Activated CD8-positive, alpha-beta memory T cell treated with anti-CD3 and anti-CD28 coated beads, Interleukin-2, amount 10 ng/mL, durations not matched to agents 7 days and 5 days (primary cell): ENCODE data around the gene ZNF155. TPM values are rescaled to one million over a fixed set of nuclear protein-coding genes. Genes with fewer than 3 reads are reported as not detected.

ENCODE experiments used
- ATAC-seq: fragments of 150-1000 bp; cut with Tn5 transposase; one replicate; pipeline ENCODE4 v1.10.0; 2021; ENCODE audit warnings: moderate library complexity
- CTCF ChIA-PET: fragments of 350-600 bp; sonication (Branson Sonifier 250); formaldehyde crosslinking; loops from one replicate; lab custom pipeline; 2021; ENCODE audit warnings: antibody characterized with exemption; lab: Charles Lee
- DNase-seq: peaks from one replicate; pipeline ENCODE4 v3.0.0-alpha.2; 2020
- H3K27ac Mint-ChIP-seq: one replicate; pipeline ENCODE4 v1.8.0; 2021; ENCODE audit warnings: mild to moderate bottlenecking, mixed read lengths
- H3K27me3 Mint-ChIP-seq: one replicate; pipeline ENCODE4 v1.8.0; 2021; ENCODE audit warnings: mixed read lengths
- H3K36me3 Mint-ChIP-seq: one replicate; pipeline ENCODE4 v1.8.0; 2021; ENCODE audit warnings: mild to moderate bottlenecking, mixed read lengths
- H3K4me1 Mint-ChIP-seq: one replicate; pipeline ENCODE4 v1.8.0; 2021; ENCODE audit warnings: mixed read lengths
- H3K4me3 Mint-ChIP-seq: one replicate; pipeline ENCODE4 v1.8.0; 2021; ENCODE audit warnings: mild to moderate bottlenecking, moderate library complexity, mixed read lengths
- H3K9me3 Mint-ChIP-seq: one replicate; pipeline ENCODE4 v1.8.0; 2022; ENCODE audit warnings: low read depth, mixed read lengths
- total RNA-seq, 2 experiments: library from RNA; stranded (reverse); gene quantifications; one replicate each; pipeline ENCODE4 v1.2.3, GENCODE V29; 2021

ZNF155 gene
- total RNA-seq, 2 experiments from 2014 or later = 7.1 to 7.3 TPM

- ATAC-seq (no peak), DNase-seq (no peak)
- peaks cover 25% of the 10 kb centered on the region for H3K9me3 Mint-ChIP-seq
- CTCF ChIA-PET = no interaction called here
- peaks cover 6% of the 10 kb centered on the region for H3K27me3 Mint-ChIP-seq
- H3K4me3 Mint-ChIP-seq = peak overlapping the region; percentile 89
- H3K4me1 Mint-ChIP-seq = peaks cover 15% of the 10 kb centered on the region
- H3K27ac Mint-ChIP-seq = peak overlapping the region; percentile 81
- peaks cover 43% of the 10 kb centered on the region for H3K36me3 Mint-ChIP-seq
Observed at GRCh38 chr19:44024900-44025216, 40.9 kb downstream of the ZNF155 start.

GRCh38 chr19:44025217-44025936, 41.4 kb downstream of the ZNF155 start, which contains the start of gene ZNF222:
Gene ZNF222, plus strand, starts transcription at chr19:44025379. Its CDS starts 58 bp downstream, at chr19:44025437.
- CTCF ChIA-PET = no interaction called here
- peaks cover 49% of the 10 kb centered on the region for H3K36me3 Mint-ChIP-seq

GRCh38 chr19:44026622-44027021, 42.6 kb downstream of the ZNF155 start:
- Mint-ChIP-seq H3K36me3 (peaks cover 59% of the 10 kb centered on the region), H3K27ac (no peak overlapping the region), H3K4me1 (peaks cover 15% of the 10 kb centered on the region), H3K9me3 (peaks cover 30% of the 10 kb centered on the region), H3K4me3 (no peak overlapping the region), H3K27me3 (peaks cover under 1% of the 10 kb centered on the region)
- DNase-seq (no peak), ATAC-seq (no peak)
- CTCF ChIA-PET = no interaction called here

More at GRCh38 chr19:44025217-44025936, 41.4 kb downstream of the ZNF155 start, which contains the start of gene ZNF222:
- peak within 1 kb of the TSS; percentile 89 for H3K4me3 Mint-ChIP-seq
- peak within 1 kb of the TSS; percentile 81 for H3K27ac Mint-ChIP-seq
- peaks cover 15% of the 10 kb centered on the region for H3K4me1 Mint-ChIP-seq
- ATAC-seq = peak; percentile 99
- H3K27me3 Mint-ChIP-seq = peaks cover 6% of the 10 kb centered on the region
- H3K9me3 Mint-ChIP-seq = peaks cover 26% of the 10 kb centered on the region
- peak; percentile 91 for DNase-seq

GRCh38 chr19:44032001-44032610, 48.1 kb downstream of the ZNF155 start:
- Mint-ChIP-seq H3K27ac (no peak overlapping the region), H3K4me3 (no peak overlapping the region), H3K27me3 (no peaks in the 10 kb centered on the region), H3K9me3 (peaks cover 44% of the 10 kb centered on the region), H3K4me1 (no peaks in the 10 kb centered on the region), H3K36me3 (peaks cover 57% of the 10 kb centered on the region)
- CTCF ChIA-PET = no interaction called here
- no peak for ATAC-seq
- no peak for DNase-seq

- Mint-ChIP-seq H3K9me3 (peaks cover 24% of the 10 kb centered on the region), H3K4me1 (no peaks in the 10 kb centered on the region), H3K36me3 (peaks cover 2% of the 10 kb centered on the region), H3K4me3 (no peak overlapping the region), H3K27ac (no peak overlapping the region), H3K27me3 (no peaks in the 10 kb centered on the region)
- ATAC-seq (no peak), DNase-seq (no peak)
- CTCF ChIA-PET = no interaction called here
Observed at GRCh38 chr19:44042147-44042546, 58.2 kb downstream of the ZNF155 start.

Other genes with a start within 250 kb of the ZNF155 start
- 10 to 100 TPM; 62.3 to 74.7 TPM for gene SMG9, start 229.2 kb upstream of the ZNF155 start, total RNA-seq
- 10 to 100 TPM; 43.9 to 53.0 TPM for gene KCNN4, start 203.2 kb upstream of the ZNF155 start, total RNA-seq
- gene LYPD5, start 181.7 kb upstream of the ZNF155 start, total RNA-seq = under 1 TPM; 0.40 to 0.58 TPM
- 1 to 10 TPM; 5.2 to 6.5 TPM for gene ZNF283, start 156.9 kb upstream of the ZNF155 start, total RNA-seq
- 1 to 10 TPM in 1 of 2 experiments, under 1 TPM in 1; 0.89 to 1.7 TPM for gene ZNF404, start 100.2 kb upstream of the ZNF155 start, total RNA-seq
- gene ZNF45, start 48.9 kb upstream of the ZNF155 start, total RNA-seq = 10 to 100 TPM; 17.1 to 17.9 TPM
- gene ZNF221, start 33.0 kb upstream of the ZNF155 start, total RNA-seq = 1 to 10 TPM; 2.1 to 2.5 TPM
- gene ZNF230, start 18.8 kb downstream of the ZNF155 start, total RNA-seq = 1 to 10 TPM; 4.8 to 5.1 TPM
- gene ZNF222, start 41.2 kb downstream of the ZNF155 start, total RNA-seq = 1 to 10 TPM; 2.3 to 3.0 TPM
- gene ZNF223, start 67.8 kb downstream of the ZNF155 start, total RNA-seq = under 1 TPM; 0.19 to 0.20 TPM
- 1 to 10 TPM; 2.2 to 2.4 TPM for gene ZNF284, start 88.0 kb downstream of the ZNF155 start, total RNA-seq
- 10 to 100 TPM; 28.7 to 32.6 TPM for gene ZNF224, start 110.2 kb downstream of the ZNF155 start, total RNA-seq
- gene ZNF225, start 129.2 kb downstream of the ZNF155 start, total RNA-seq = 1 to 10 TPM; 4.2 to 6.2 TPM
- gene ZNF234, start 157.4 kb downstream of the ZNF155 start, total RNA-seq = 10 to 100 TPM; 10.1 to 12.2 TPM
- gene ZNF226, start 180.9 kb downstream of the ZNF155 start, total RNA-seq = 10 to 100 TPM; 13.1 to 15.2 TPM
- gene ZNF227, start 228.3 kb downstream of the ZNF155 start, total RNA-seq = 10 to 100 TPM; 28.6 to 29.4 TPM